HG03135 (cell line): ENCODE data around the gene NPFF.
"Not testable (repeated sequence)": the region's sequence is repeated elsewhere in the genome, so short reads cannot be mapped to it uniquely, and the experiment has no call there.

ENCODE experiments used
- ATAC-seq: cut with Tn5 transposase; IDR thresholded peaks from one replicate; pipeline ENCODE4 v1.9.1; 2021; ENCODE audit warnings: mild to moderate bottlenecking, moderate library complexity; ENCODE audit not compliant: unreplicated experiment

Gene NPFF

DNA sequence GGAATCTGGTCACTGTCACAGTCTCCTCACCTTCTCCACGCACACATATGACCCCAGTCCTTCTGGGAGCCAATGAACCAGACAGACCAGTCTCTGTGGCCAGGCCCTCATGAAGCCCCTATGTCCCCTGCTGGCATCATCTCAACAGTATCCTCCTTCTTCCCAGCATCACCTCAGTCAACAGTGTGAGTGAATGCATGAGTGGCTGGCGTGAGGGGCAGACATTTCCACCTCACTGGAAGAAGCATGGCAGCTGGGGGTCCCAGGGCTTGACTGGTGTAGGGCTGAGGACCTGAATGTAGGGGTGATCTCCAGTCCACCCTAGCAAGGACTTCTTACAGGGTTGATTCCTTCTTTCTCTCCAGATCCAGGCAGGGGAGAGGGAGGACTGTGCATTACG is 9.8 kb downstream of the NPFF start:
- no peak for ATAC-seq

- no peak for ATAC-seq
These were observed 10.6 kb downstream of the NPFF start for GRCh38 chr12:53496752-53497032.

DNA sequence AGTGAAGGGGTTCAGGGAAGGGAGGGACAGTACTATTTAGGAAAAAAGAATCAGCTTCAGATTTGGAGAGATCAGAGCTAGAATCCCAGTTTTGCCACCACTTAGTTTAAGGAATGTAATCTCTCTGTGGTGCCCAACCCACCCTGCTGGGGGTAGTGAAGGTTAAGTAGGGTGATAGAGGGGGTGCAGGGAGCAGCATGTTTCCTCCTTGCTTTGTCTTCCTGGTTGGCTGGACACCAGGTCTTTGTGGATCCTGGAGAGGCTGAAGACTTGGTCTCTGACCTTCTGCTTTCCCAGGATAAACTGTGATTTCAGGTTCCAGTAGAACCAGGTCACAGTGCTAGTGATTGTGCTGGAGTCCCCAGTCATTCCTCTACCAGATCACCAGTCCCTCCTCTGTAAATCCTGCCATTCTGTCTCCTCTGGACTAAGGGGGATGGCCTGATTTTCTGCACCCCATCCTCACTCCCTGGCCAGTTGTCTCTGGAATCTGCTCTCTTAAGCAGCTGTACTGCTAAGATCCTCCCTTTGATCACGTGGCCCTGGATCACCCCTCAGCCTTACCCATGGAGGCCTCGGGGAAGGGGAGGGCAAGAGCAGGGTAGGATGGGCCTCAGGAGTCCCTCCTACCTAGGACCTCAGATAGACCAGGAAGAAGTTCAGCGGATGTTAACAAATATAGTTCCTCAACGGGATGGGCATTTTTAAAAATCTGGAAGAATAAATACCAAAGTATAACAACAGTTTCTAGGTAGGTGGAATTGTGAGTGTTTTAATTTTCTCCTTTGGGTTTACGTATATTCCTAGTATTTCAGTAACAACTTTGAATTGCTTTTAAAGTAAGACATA is 11.2 kb downstream of the NPFF start:
- no peak for ATAC-seq

- ATAC-seq = no peak
These were observed 13.5 kb downstream of the NPFF start for GRCh38 chr12:53493610-53494391.

- peak; percentile 90 for ATAC-seq
These were observed 14.3 kb downstream of the NPFF start for GRCh38 chr12:53492830-53493609.

DNA sequence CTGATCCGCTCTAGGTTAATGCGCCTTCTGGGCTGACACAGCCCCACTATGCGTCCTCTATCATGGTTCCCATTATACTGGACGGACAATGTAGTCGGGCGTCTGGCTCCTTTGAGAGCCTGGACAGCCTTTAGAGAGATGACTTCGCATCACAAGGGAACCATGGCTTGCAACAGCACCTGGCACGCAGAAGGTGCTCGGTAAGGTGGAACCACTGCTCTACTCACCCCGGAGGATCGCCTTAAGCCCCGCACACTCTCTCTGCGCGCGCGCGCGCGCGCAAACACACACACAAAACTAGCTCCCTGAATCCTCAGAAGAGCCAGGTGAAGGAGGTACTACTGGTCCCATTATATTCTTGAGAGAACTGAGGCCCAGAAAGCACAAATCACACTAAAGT is 15.1 kb downstream of the NPFF start:
- ATAC-seq = no peak

GRCh38 chr12:53489242-53489864 is 17.9 kb downstream of the NPFF start:
- ATAC-seq = no peak

GRCh38 chr12:53486736-53487487 is 20.4 kb downstream of the NPFF start:
- ATAC-seq = no peak

DNA sequence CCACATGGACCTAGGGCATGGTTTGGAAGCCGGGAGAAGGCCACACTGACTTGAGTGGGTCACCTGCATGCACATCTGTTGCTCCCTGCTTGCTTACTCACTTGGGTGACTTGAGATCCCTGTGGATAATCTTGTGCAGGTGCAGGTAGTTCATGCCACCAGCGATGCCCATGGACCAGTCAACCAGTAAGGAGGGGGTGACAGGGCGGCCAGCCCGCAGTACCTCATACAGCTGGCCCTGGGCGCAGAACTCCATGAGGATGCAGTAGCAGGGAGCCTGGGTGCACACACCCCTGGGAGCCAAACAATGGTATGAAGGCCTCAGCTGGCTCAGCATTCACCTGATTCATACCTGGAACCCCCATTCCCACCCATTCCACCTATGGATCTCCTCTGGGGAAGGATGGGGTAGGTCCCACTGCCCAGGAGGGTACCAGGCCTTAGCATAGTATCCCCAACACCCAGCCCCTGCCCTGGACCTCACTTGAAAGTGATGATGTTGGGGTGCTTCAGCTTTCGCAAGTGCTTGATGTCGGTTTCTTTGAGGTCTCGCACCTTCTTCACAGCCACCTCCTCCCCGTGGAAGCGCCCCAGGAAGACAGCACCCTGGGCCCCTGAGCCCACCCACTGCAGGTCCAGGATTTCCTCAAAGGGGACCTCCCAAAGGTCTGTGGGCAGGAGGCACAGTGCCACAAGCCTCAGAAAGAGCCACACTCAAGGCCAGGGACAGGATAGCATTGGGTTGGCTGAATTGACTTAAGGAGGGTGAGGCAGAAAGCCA is 21.1 kb downstream of the NPFF start:
- no peak for ATAC-seq

DNA sequence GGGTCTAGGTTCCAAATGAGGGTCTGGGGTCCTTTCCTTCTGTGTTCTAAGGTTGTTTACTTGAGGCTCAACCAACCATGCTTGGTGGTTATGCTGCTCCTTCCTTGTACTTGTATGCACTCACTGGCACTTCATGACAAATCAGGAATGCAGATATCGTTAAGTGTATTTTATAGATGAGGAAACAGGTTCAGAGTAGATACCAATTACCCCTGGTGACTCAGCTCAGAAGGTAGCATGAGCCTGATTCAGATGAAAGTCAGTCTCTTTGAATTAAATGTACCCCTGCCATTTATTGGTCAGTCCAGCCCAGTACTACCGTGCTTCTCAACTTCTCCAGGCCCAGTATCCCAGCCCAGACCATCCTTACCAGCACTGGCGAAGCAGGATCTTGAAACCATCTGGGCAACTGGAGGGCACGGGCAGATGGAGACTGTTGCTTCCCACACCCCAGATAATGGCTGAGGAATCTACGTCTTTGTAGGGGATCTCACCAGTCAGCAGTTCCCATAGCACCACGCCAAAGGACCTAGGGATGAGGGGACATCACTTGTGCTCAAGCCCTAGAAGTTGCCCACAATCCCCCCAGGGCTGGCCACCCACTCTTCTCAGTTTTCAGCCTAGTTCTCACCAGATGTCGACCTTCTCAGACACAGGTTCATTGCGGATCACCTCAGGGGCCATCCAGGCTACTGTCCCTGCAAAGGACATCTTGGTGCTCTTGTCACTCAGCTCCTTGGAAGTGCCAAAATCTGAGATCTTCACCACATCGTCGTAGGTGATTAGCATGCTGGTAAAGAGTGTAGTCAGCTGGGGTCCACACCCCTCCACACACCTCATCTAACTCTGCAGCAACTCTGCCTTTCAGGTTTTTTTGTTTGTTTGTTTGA is 22.4 kb downstream of the NPFF start:
- no peak for ATAC-seq

DNA sequence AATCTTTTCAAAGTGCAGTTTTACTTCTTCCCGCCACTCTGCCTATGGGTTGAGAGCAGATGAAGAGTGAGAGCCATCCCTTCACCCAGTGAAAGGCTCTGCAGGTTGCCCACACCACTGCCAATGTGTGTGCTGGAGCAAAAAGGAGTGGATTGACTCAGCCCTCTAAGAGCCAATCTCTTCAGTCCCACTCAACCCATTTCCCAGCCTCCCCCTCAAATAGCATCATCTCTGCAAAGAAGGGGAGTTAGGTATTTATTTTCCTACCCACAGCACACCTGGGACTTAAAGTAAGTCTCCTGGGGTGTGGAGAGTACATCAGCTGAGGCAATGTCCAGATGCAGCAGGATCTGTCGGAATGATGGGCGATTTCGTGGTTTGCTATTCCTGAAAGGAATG is 23.3 kb downstream of the NPFF start:
- ATAC-seq = no peak

GRCh38 chr12:53483225-53483978 is 23.9 kb downstream of the NPFF start:
- no peak for ATAC-seq

- ATAC-seq = no peak
These were observed 24.6 kb downstream of the NPFF start for GRCh38 chr12:53482626-53483168.

DNA sequence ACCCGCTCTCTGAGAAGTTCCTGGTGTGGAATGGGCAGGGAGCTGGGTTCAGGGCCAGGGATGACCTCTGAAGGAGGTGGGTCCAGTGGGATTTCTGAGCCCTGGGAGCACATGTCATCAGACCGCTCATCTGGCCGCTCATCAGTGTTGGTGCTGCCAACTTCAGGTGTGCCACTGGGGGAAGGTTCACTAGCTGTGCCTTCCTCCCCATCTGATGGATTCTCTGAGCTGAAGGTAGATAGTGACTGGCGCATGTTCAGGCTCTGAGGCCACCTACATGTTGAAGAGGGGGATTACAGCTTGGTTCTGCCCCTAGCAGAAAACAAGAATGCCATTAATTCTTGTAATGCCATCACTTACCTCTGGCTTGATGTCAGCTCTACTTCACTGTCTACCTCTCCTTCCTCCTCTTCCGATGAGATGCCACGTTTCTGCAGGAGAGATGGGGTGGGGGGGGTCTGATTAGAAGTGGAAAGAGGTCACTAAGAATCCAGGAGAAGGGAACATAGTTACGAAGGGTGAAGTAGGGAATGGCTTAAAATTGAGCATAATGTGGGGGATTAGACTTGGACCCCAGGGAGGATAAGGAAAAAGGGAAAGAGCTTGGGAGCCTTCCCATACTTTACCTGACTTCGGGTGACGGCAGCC is 25.2 kb downstream of the NPFF start:
- ATAC-seq = no peak

GRCh38 chr12:53481458-53481857 is 25.8 kb downstream of the NPFF start:
- ATAC-seq = not testable (repeated sequence)

DNA sequence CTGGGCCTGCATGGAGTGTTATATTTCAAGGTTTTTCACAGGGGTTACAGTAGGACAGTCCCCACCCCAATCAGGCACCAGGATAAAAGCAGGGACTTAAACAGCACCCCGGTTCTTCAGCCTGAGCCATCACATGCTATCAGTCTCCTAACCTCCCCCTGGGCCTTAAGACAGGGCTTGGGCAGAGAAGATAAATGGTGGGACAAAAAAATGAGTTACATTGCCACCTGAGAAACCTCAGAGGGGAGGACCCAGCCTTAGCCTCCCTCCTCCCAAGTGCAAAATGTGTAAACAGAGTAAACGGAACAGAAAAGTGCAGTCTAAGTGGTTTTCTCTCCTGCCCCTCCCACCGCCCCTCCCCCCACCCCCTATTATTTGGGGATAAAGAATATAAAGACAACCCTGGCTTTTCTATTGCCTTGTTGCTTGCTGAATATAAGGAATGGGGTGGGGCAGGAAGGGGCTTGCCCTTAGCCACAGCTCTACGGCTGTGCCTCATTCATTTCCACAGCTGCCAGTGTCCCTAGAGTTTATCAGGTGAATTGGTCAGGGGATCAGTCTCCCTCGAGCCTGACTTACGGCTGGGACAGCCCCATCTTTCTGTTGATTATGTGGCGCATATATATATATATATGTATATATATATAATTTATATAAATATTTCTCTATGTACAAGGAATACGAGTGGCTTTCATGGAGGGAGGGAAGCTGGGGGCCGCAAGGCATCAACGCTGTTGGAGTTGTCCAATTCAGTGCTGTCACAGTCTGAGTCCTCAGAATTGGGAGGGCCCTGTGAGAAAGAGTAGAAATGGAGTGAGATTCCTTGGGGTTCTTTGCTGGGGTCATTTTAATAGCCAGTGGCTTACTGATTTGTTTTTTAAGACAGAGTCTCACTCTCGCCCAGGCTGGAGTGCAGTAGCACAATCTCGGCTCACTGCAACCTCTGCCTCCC is 26.5 kb downstream of the NPFF start:
- ATAC-seq = no peak
